ENCODE results near the gene PLXNB3. TPM values are rescaled to one million over a fixed set of nuclear protein-coding genes. Genes with fewer than 3 reads are reported as not detected.
A peak's percentile ranks its signal among the peaks of the same experiment; 100 is the strongest.

Gene PLXNB3
- polyA plus RNA-seq, 1 experiment: 5.5 TPM

GRCh38 chrX:153762626-153763173, 1.3 kb upstream of the PLXNB3 start:
- Histone ChIP-seq H3K27ac (ENCODE audit: low read depth, low read length) (no peak overlapping the region), H3K9me3 (ENCODE audit: control insufficient read depth, insufficient read depth, low read length) (no peaks in the 10 kb centered on the region), H3K4me3 (ENCODE audit: low read depth, low read length) (no peak overlapping the region), H3K27me3 (ENCODE audit: control insufficient read depth, insufficient read depth, low read length) (no peaks in the 10 kb centered on the region)
- POLR2A ChIA-PET: no interaction called here
- CTCF ChIA-PET: interaction anchor here (0.8 to 2.5 kb wide), 5 partner anchors 35 to 190 kb away, joined by 3 to 33 read pairs (median 5); no protein-coding TSS in a partner anchor
- DNase-seq (ENCODE audit: low read depth, low spot score): no peak
- TF ChIP-seq CTCF (IDR thresholded peaks at IDR 0.05; ENCODE audit: low read depth, low read length): no peak

- TF ChIP-seq CTCF (IDR thresholded peaks at IDR 0.05; ENCODE audit: low read depth, low read length): no peak
- ChIA-PET POLR2A (no interaction called here), CTCF (interaction anchor here (0.6 to 2.5 kb wide), 7 partner anchors 8 to 291 kb away, joined by 3 to 33 read pairs (median 6); no protein-coding TSS in a partner anchor)
- Histone ChIP-seq H3K27me3 (ENCODE audit: control insufficient read depth, insufficient read depth, low read length) (no peaks in the 10 kb centered on the region), H3K9me3 (ENCODE audit: control insufficient read depth, insufficient read depth, low read length) (no peaks in the 10 kb centered on the region), H3K27ac (ENCODE audit: low read depth, low read length) (no peak overlapping the region), H3K4me3 (ENCODE audit: low read depth, low read length) (no peak overlapping the region)
- DNase-seq (ENCODE audit: low read depth, low spot score): no peak
These were observed 634 bp upstream of the PLXNB3 start for GRCh38 chrX:153763298-153763932.

- no peak for DNase-seq (ENCODE audit: low read depth, low spot score)
- Histone ChIP-seq H3K4me3 (ENCODE audit: low read depth, low read length) (peak overlapping the region; percentile 59), H3K27me3 (ENCODE audit: control insufficient read depth, insufficient read depth, low read length) (no peaks in the 10 kb centered on the region), H3K27ac (ENCODE audit: low read depth, low read length) (no peak overlapping the region), H3K9me3 (ENCODE audit: control insufficient read depth, insufficient read depth, low read length) (no peaks in the 10 kb centered on the region)
- TF ChIP-seq CTCF (IDR thresholded peaks at IDR 0.05; ENCODE audit: low read depth, low read length): no peak
- POLR2A ChIA-PET: no interaction called here
- CTCF ChIA-PET: interaction anchor here (0.6 to 2.5 kb wide), 5 partner anchors 9 to 186 kb away, joined by 3 to 33 read pairs (median 6); no protein-coding TSS in a partner anchor
These were observed 713 bp downstream of the PLXNB3 start for GRCh38 chrX:153764786-153765137.

GRCh38 chrX:153765138-153766079, 1.4 kb downstream of the PLXNB3 start:
- Histone ChIP-seq H3K9me3 (ENCODE audit: control insufficient read depth, insufficient read depth, low read length) (no peaks in the 10 kb centered on the region), H3K4me3 (ENCODE audit: low read depth, low read length) (peak overlapping the region; percentile 48), H3K27ac (ENCODE audit: low read depth, low read length) (peak overlapping the region; percentile 78), H3K27me3 (ENCODE audit: control insufficient read depth, insufficient read depth, low read length) (no peaks in the 10 kb centered on the region)
- no peak for DNase-seq (ENCODE audit: low read depth, low spot score)
- ChIA-PET POLR2A (interaction anchor here (0.7 to 1.4 kb wide), 5 partner anchors 16 to 202 kb away, joined by 3 to 5 read pairs (median 4); partner anchors contain the start of genes IDH3G, SRPK3 and SSR4), CTCF (interaction anchor here (0.6 to 2.2 kb wide), 4 partner anchors 145 to 183 kb away, joined by 3 to 7 read pairs (median 4); no protein-coding TSS in a partner anchor)
- no peak for TF ChIP-seq CTCF (IDR thresholded peaks at IDR 0.05; ENCODE audit: low read depth, low read length)
